GM21529 (cell line): ENCODE measurements around the gene EBF3.

Experiments used
- ATAC-seq: cut with Tn5 transposase; IDR thresholded peaks from one replicate; pipeline ENCODE4 v1.9.1; 2021; ENCODE audit not compliant: unreplicated experiment

EBF3 gene

GRCh38 chr10:129809431-129809830, 154.6 kb downstream of the EBF3 start:
- ATAC-seq, result no peak

- no peak for ATAC-seq
Observed at GRCh38 chr10:129808092-129808983, 155.7 kb downstream of the EBF3 start.

- no peak for ATAC-seq
Observed at GRCh38 chr10:129807211-129807610, 156.9 kb downstream of the EBF3 start.

- no peak for ATAC-seq
Observed at GRCh38 chr10:129800796-129801340, 163.2 kb downstream of the EBF3 start.

- no peak for ATAC-seq
Observed at GRCh38 chr10:129799942-129800341, 164.1 kb downstream of the EBF3 start.

- ATAC-seq, result no peak
Observed at GRCh38 chr10:129796710-129797420, 167.2 kb downstream of the EBF3 start.

- no peak for ATAC-seq
Observed at GRCh38 chr10:129793996-129794395, 170.1 kb downstream of the EBF3 start.

GRCh38 chr10:129793479-129793878, 170.6 kb downstream of the EBF3 start:
- ATAC-seq, result no peak

- no peak for ATAC-seq
Observed at GRCh38 chr10:129792864-129793263, 171.2 kb downstream of the EBF3 start.

GRCh38 chr10:129792141-129792540, 171.9 kb downstream of the EBF3 start:
- no peak for ATAC-seq

GRCh38 chr10:129790715-129791446, 173.2 kb downstream of the EBF3 start:
- no peak for ATAC-seq

- no peak for ATAC-seq
Observed at GRCh38 chr10:129788215-129788614, 175.9 kb downstream of the EBF3 start.

- ATAC-seq, result no peak
Observed at GRCh38 chr10:129787557-129787956, 176.5 kb downstream of the EBF3 start.

- no peak for ATAC-seq
Observed at GRCh38 chr10:129786216-129786615, 177.9 kb downstream of the EBF3 start.

- ATAC-seq, result no peak
Observed at GRCh38 chr10:129785536-129785981, 178.5 kb downstream of the EBF3 start.
